HEK293T (cell line): ENCODE data around the gene DHTKD1.
"Not testable (repeated sequence)": the region's sequence is repeated elsewhere in the genome, so short reads cannot be mapped to it uniquely, and the experiment has no call there.

Source experiments
- CTCF ChIA-PET: fragments of 350-600 bp; formaldehyde crosslinking; extraction: SDS; loops from one replicate; lab custom pipeline; 2021; ENCODE audit warnings: antibody characterized with exemption, inconsistent platforms; lab: Yijun Ruan, JAX
- POLR2A ChIA-PET: fragments of 350-600 bp; formaldehyde crosslinking; extraction: SDS; loops from one replicate; lab custom pipeline; 2020; ENCODE audit warnings: antibody characterized with exemption, inconsistent platforms; lab: Yijun Ruan, JAX
- DNase-seq: peaks from one replicate; pipeline ENCODE4 v3.0.0; 2012; ENCODE audit warnings: mixed read lengths; ENCODE audit errors: extremely low spot score
- ARNT ChIP-seq: fragments of 450-650 bp; IDR thresholded peaks from 2 replicates; pipeline ENCODE4 v1.6.1; 2017; ENCODE audit warnings: mild to moderate bottlenecking
- BHLHE40 ChIP-seq: fragments of 450-650 bp; IDR thresholded peaks from 2 replicates; pipeline ENCODE4 v1.6.1; 2016; ENCODE audit warnings: mild to moderate bottlenecking, moderate library complexity, borderline replicate concordance
- CTBP1 ChIP-seq: fragments of 450-650 bp; IDR thresholded peaks from 2 replicates; pipeline ENCODE4 v1.6.1; 2016; ENCODE audit warnings: borderline replicate concordance
- ELF4 ChIP-seq: fragments of 450-650 bp; IDR thresholded peaks from 2 replicates; pipeline ENCODE4 v1.6.1; 2017; ENCODE audit warnings: antibody characterized with exemption
- FOXA1 ChIP-seq: fragments of 450-650 bp; IDR thresholded peaks from 2 replicates; pipeline ENCODE4 v1.6.1; 2016; ENCODE audit warnings: mild to moderate bottlenecking
- FOXK2 ChIP-seq: fragments of 450-650 bp; IDR thresholded peaks from 2 replicates; pipeline ENCODE4 v1.6.1; 2016; ENCODE audit warnings: mild to moderate bottlenecking
- FOXM1 ChIP-seq: fragments of 450-650 bp; IDR thresholded peaks from 2 replicates; pipeline ENCODE4 v1.6.1; 2017; ENCODE audit warnings: mild to moderate bottlenecking, borderline replicate concordance
- HDGF ChIP-seq: fragments of 450-650 bp; IDR thresholded peaks from 2 replicates; pipeline ENCODE4 v1.6.1; 2017; ENCODE audit warnings: antibody characterized with exemption, borderline replicate concordance
- L3MBTL2 ChIP-seq: fragments of 450-650 bp; conservative IDR thresholded peaks from 2 replicates; pipeline ENCODE4 v1.6.1; 2016; ENCODE audit warnings: mild to moderate bottlenecking
- LEF1 ChIP-seq: fragments of 450-650 bp; IDR thresholded peaks from 2 replicates; pipeline ENCODE4 v1.6.1; 2017; ENCODE audit warnings: mild to moderate bottlenecking, borderline replicate concordance
- NFRKB ChIP-seq: fragments of 450-650 bp; IDR thresholded peaks from 2 replicates; pipeline ENCODE4 v1.6.1; 2016; ENCODE audit warnings: mild to moderate bottlenecking, moderate library complexity
- SP1 ChIP-seq: fragments of 450-650 bp; IDR thresholded peaks from 2 replicates; pipeline ENCODE4 v1.6.1; 2017
- SUZ12 ChIP-seq: fragments of 450-650 bp; IDR thresholded peaks from 2 replicates; pipeline ENCODE4 v1.6.1; 2016; ENCODE audit warnings: mild to moderate bottlenecking
- TARDBP ChIP-seq: fragments of 450-650 bp; IDR thresholded peaks from 2 replicates; pipeline ENCODE4 v1.6.1; 2016
- ZNF384 ChIP-seq: fragments of 450-650 bp; IDR thresholded peaks from 2 replicates; pipeline ENCODE4 v1.6.1; 2016
- TF ChIP-seq, protein P1 (sequence below): fragments of 450-650 bp; IDR thresholded peaks from 2 replicates; pipeline ENCODE4 v1.6.1; 2016

DHTKD1 gene

GRCh38 chr10:12088919-12089318 is 20.2 kb downstream of the DHTKD1 start:
- no peak for DNase-seq
- TF ChIP-seq FOXM1: no peak
- TF ChIP-seq L3MBTL2: no peak
- no peak for TF ChIP-seq SUZ12
- ChIA-PET POLR2A (no interaction called here), CTCF (no interaction called here)

DNA sequence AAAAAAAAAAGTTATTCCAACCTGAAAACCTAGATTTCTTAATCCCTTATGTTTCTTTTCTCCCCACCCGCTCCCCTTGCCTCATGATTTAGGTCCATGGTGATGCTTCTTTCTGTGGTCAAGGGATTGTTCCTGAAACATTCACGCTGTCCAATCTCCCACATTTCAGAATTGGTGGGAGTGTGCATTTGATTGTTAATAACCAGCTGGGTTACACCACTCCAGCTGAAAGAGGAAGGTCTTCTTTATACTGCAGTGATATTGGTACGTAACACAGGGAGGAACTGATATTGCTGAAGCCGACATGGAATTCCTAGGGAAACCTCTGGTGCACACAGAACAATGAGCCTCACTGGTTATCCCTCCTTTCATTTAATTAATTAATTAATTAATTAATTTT is 22.7 kb downstream of the DHTKD1 start:
- TF ChIP-seq SP1 (no peak), FOXM1 (no peak), FOXA1 (no peak), FOXK2 (no peak), BHLHE40 (no peak)
- TF ChIP-seq, protein P1, sequence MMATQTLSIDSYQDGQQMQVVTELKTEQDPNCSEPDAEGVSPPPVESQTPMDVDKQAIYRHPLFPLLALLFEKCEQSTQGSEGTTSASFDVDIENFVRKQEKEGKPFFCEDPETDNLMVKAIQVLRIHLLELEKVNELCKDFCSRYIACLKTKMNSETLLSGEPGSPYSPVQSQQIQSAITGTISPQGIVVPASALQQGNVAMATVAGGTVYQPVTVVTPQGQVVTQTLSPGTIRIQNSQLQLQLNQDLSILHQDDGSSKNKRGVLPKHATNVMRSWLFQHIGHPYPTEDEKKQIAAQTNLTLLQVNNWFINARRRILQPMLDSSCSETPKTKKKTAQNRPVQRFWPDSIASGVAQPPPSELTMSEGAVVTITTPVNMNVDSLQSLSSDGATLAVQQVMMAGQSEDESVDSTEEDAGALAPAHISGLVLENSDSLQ: no peak
- POLR2A ChIA-PET: no interaction called here
- no peak for DNase-seq
- CTCF ChIA-PET: interaction anchor here (0.6 kb wide), 1 partner anchor 862 kb away, joined by 3 read pairs; no protein-coding TSS in a partner anchor

- CTCF ChIA-PET, POLR2A ChIA-PET, DNase-seq: not testable (repeated sequence)
These were observed 28.6 kb downstream of the DHTKD1 start for GRCh38 chr10:12097361-12097760.

DNA sequence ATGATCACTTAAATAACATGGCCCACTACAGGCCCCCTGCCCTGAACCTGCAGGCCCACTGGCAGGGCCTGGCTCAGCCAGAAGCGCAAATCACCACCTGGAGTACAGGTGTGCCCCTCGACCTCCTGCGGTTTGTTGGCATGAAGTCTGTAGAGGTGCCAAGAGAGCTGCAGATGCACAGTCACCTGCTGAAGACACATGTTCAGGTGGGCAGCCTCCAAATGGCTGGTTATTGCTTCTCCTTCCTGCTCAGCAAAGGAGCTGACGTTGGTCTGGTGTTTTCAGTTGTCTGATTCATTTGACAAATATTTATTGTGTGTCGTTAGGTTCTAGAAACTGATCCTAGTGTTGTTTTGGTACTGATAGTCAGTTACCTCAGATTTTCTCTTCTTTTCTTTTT is 29.0 kb downstream of the DHTKD1 start:
- no peak for DNase-seq
- CTCF ChIA-PET: no interaction called here
- POLR2A ChIA-PET: no interaction called here
- TF ChIP-seq L3MBTL2: no peak
- no peak for TF ChIP-seq HDGF
- TF ChIP-seq TARDBP: no peak
- TF ChIP-seq CTBP1: no peak
- TF ChIP-seq ZNF384: no peak
- no peak for TF ChIP-seq ARNT
- no peak for TF ChIP-seq FOXK2
- TF ChIP-seq FOXM1: no peak
- TF ChIP-seq NFRKB: no peak
- no peak for TF ChIP-seq ELF4
- no peak for TF ChIP-seq LEF1
- TF ChIP-seq BHLHE40: no peak
- TF ChIP-seq SP1: no peak
- no peak for TF ChIP-seq SUZ12
- TF ChIP-seq, protein P1: no peak
- no peak for TF ChIP-seq FOXA1

DNA sequence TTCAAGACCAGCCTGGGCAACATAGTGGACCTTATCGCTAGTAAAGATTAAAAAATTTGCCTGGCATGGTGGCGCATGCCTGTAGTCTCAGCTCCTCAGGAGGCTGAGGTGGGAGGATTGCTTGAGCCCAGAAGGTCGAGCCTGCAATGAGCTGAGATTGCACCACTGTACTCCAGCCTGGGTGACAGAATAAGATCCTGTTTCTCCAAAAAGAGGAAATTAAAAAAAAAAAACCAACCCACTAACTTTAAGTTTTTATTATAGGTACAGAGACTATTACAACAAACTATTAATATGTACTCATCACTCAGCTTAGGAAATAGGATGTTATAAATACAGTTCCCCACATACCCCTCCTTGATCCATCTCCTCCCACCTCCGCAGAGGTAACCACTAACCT is 30.2 kb downstream of the DHTKD1 start:
- DNase-seq: no peak
- TF ChIP-seq LEF1 (no peak), FOXM1 (no peak), HDGF (no peak), ELF4 (no peak), ARNT (no peak), ZNF384 (no peak), NFRKB (no peak), TARDBP (no peak), FOXK2 (no peak), SUZ12 (no peak), FOXA1 (no peak), L3MBTL2 (no peak), SP1 (no peak), BHLHE40 (no peak), CTBP1 (no peak)
- TF ChIP-seq, protein P1: no peak
- CTCF ChIA-PET: no interaction called here
- POLR2A ChIA-PET: no interaction called here

GRCh38 chr10:12103802-12104201 is 35.0 kb downstream of the DHTKD1 start:
- no peak for DNase-seq
- no peak for TF ChIP-seq SP1
- TF ChIP-seq, protein P1: no peak
- TF ChIP-seq NFRKB: no peak
- no peak for TF ChIP-seq CTBP1
- no peak for TF ChIP-seq FOXA1
- TF ChIP-seq BHLHE40: no peak
- TF ChIP-seq ELF4: no peak
- TF ChIP-seq TARDBP: no peak
- no peak for TF ChIP-seq LEF1
- no peak for TF ChIP-seq FOXM1
- no peak for TF ChIP-seq L3MBTL2
- TF ChIP-seq ARNT: no peak
- TF ChIP-seq FOXK2: no peak
- TF ChIP-seq SUZ12: no peak
- TF ChIP-seq ZNF384: no peak
- no peak for TF ChIP-seq HDGF
- ChIA-PET POLR2A (no interaction called here), CTCF (no interaction called here)
